IPS-NIHi11 (cell line): ENCODE measurements around the gene NALF2.

Experiments used
- DNase-seq: peaks from one replicate; pipeline ENCODE4 v3.0.0; 2012; ENCODE audit warnings: mixed read lengths, low spot score

NALF2 gene

GRCh38 chrX:69503782-69504625 lies at the start of gene NALF2:
NALF2 (plus strand) TSS chrX:69504326; CDS start chrX:69505283, 957 bp downstream.
- DNase-seq = peak; percentile 67

DNA sequence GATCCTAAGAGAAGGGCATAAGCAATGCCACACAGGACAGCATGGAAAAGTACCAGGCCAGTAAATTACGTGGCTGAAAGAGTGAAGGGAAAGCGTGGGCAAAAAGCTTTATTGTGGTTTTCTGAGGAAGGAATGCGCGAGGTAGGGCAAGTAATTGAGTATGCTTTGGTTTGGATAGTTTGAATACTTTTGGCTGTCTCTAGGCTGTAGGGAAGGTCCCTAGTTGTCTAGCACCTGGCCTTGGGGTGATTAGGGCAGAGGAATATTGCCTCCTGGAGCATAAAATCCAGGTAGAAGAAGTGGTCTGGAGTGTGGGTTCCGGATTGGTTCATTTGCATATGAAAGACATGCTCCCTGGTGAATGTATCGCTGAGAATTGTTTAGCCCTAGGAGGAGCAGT lies 46.4 kb upstream of the NALF2 start:
- DNase-seq = no peak

GRCh38 chrX:69466546-69466945 lies 37.6 kb upstream of the NALF2 start:
- no peak for DNase-seq

DNA sequence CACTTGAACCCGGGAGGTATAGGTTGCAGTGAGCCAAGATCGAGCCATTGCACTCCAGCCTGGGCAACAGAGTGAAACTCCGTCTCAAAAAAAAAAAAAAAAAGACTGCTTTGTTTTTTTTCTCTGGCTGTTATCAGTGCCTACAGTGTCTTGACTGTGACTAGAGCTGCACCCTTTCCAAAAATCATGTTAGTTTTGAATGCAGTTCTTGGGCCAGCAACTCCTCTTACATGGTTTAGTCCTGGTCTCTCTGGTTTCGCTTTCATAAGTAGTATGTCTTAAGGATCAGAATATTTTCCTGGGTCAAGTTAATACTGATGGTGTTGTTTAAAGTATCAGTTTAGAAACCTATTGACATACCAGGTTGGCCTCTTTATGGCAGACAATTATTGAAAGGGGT lies 34.2 kb upstream of the NALF2 start:
- DNase-seq = no peak

DNA sequence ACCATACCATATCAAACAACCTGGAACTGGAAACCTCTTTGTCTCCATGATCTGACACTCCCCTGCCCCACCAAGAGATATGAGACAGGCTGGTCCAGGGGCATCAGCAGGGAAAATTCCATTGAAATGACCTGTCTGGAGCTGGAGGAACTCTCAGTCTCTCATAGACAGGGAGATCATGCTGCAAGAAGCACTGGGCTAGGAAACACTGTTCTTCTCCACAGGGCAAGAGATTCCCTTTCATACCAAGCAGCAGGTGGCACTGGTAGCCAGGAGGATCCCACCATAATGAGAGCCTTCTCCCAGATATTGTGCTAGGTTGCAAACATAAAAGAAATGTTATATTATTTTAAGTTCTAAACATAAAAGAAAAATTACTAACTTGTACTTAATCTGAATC lies 14.5 kb upstream of the NALF2 start:
- DNase-seq = no peak

- peak; percentile 49 for DNase-seq
Observed at GRCh38 chrX:69493193-69493592, 10.9 kb upstream of the NALF2 start.

- no peak for DNase-seq
Observed at GRCh38 chrX:69493766-69494165, 10.4 kb upstream of the NALF2 start.

DNA sequence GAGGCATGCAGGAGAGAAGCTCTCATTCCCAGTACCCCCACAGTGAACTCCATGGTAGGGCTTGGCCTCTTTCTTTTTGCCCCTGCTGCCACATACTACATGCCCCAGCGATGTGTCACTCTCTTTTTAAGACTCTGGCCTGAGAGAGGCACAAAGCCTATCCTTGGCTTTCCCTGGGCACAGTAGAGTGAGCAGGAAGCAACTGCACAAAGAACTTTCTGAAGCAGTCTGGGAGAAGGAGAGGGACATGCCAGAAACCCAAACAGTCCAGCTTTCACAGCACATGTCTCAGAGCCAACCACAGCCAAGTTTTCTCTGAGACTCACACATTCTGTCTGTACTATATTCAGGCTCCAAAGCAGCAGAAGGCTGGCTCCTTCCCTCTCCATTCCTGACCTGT lies 7.9 kb upstream of the NALF2 start:
- no peak for DNase-seq

DNA sequence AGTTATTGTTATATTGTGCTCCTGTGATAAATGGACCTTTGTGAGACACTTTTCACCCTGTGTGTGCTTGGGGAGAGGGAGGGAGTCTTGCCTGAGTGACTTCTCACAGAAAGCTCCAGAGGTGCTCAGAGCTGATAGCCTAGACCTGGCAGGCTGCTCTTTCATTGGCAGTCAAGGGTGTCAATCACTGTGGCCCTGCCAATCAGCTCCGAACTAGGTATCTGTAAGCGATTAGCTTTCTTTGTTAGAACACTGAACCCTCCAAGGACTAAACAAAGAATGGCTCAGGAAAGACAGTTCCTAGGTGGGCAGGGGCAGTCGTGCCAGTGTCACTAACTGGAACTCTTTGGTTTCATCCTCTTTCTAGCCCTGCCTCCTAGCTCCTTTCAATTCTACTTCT lies 2.7 kb upstream of the NALF2 start:
- peak; percentile 49 for DNase-seq

DNA sequence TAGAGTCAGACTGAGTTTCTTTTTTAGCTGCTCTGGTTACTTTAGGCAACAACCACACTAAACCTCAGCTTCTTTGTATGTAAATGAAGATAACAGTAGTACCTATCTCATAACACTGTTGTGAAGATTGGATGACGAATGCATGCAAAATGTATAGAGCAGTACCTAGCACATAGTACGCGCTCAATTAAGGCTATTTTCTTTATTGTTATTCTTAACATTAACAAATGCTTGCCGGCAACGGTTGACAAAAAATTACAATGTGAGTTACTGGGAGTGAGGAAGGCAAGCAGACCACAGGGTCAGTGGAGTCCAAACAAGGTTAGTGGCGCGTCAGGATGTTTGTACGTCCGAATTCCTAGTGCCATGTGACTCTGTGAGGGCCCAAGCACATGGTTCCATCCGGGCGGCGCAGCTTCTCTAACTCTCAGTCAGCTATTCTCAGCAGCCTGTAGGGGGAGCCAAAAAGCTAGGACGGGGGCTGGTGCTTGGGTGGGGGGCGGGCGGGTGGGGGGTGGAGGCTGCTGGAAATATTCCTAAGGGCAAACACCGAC lies 821 bp upstream of the NALF2 start:
- DNase-seq = no peak

DNA sequence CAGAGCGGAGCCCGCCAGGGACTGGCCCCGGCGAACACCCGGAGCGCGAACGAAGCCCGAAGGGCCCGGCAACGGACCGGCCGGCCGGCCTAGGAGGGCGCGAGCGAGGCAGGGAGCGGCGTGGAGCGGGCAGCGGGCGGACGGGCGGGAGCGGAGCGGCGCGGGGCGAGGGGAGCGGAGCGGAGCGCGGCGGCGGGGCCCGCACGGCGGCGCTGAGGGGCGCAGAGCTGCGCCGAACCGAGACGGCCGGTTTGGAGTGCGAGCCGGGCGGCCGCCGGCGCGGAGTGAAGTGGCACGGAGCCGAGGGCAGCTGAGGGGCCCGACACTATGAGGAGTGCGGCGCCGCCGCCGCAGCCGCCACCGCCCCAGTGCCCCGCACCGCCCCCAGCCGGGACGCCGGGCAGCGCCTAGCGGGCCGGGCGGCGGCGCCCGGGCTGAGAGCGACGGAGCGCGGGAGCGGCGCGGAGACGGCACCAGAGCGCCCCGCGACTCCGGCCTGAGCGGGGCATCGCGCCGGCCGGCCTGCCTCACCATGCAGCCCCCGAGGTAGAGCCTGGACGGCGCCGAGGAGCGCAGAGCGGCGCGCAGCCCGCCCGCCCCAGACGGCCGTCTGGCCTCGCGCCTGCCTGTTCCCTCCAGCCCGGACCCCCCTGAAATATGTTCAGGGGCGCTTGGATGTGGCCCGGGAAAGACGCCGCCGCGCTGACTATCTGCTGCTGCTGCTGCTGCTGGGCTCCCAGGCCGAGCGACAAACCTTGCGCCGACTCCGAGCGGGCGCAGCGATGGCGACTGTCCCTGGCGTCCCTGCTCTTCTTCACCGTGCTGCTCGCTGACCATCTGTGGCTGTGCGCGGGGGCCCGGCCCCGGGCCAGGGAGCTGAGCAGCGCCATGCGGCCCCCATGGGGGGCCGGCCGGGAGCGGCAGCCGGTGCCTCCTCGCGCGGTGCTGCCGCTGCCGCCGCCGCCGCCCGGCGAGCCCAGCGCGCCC lies 793 bp downstream of the NALF2 start:
- DNase-seq = peak; percentile 16

- DNase-seq = no peak
Observed at GRCh38 chrX:69505772-69506616, 1.9 kb downstream of the NALF2 start.

GRCh38 chrX:69506617-69507499 lies 2.7 kb downstream of the NALF2 start:
- no peak for DNase-seq

DNA sequence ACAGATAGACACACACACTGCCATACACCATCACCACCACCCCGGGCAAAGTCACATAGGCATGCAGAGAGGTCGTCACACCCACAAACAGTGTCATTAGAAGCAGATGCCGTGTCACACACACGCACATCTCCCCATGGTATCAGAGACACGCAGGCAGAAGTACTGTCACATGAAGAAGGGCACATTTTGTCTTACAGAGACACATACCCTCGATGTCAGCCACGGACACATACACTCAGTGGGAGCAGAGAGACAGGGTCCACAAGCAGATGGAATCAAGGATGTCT lies 3.3 kb downstream of the NALF2 start:
- DNase-seq = no peak

DNA sequence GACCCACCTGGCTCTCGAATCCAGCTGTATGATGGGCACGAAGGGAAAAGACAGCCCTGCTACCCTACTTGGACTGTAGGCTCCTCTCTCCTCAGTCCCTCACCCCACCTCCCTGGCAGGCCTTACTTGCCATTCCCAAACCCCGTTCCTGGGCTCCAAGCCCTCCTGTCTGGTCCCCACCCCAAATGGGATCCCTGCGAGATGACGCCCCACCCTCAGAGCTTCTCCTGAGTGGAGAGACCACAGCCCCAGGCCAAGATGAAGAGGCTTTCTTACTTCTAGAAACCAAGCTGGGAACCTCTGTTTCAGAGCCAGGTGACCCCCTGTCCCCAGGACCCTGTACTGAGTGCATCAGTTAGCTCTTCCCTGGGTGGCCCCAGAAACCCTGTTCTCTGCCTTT lies 4.5 kb downstream of the NALF2 start:
- no peak for DNase-seq

GRCh38 chrX:69510137-69510715 lies 6.1 kb downstream of the NALF2 start:
- DNase-seq = no peak

GRCh38 chrX:69510914-69511513 lies 6.9 kb downstream of the NALF2 start:
- no peak for DNase-seq

DNA sequence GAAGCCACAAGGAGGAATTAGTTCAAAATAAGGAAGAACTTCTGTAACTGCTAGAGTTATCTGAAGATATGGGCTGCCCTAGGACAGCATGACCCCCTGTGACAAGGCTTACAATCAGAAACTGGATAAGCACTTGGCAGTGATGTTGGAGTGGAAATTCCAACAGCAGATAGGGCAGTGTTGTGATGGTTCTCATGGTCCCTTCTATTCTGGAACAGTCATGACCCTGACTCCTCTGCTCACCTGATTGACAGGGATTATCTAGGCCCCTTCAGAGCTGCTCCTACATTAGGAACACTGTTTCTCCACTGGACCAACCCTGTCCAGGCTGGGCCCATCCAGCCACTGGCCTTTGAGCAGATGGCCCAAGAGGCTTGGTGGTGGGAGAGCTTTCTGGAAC lies 17.9 kb downstream of the NALF2 start:
- DNase-seq = no peak

GRCh38 chrX:69523314-69523713 lies 19.2 kb downstream of the NALF2 start:
- peak; percentile 19 for DNase-seq

- no peak for DNase-seq
Observed at GRCh38 chrX:69524781-69525363, 20.7 kb downstream of the NALF2 start.
